HG03108 (cell line): ENCODE results near the gene DENND1B.
"Not testable (repeated sequence)": the region's sequence is repeated elsewhere in the genome, so short reads cannot be mapped to it uniquely, and the experiment has no call there.

ENCODE experiments used
- ATAC-seq: cut with Tn5 transposase; IDR thresholded peaks from one replicate; pipeline ENCODE4 v1.9.1; 2021; ENCODE audit warnings: moderate library complexity; ENCODE audit not compliant: unreplicated experiment

Gene DENND1B

DNA sequence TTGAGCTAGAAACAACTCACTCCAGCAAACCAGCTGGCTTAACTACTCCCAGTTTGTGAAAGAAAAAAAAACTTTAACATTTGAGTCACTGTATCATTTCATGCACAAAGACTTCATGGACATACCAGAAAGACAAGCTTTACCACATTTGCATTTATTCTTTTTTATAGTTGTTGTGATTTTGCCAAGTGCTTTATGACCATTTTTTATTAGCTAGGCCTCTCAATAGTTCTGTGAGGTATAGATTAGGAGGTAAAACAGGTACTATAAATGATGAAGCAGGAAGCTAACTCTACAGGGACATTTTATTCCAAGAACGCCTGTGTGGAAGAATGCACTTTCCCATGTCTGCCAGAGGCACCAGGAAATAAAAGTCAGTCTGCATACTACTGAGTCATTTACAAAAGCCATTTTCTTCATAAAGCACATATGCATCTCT is 8.2 kb upstream of the DENND1B start:
- no peak for ATAC-seq

DNA sequence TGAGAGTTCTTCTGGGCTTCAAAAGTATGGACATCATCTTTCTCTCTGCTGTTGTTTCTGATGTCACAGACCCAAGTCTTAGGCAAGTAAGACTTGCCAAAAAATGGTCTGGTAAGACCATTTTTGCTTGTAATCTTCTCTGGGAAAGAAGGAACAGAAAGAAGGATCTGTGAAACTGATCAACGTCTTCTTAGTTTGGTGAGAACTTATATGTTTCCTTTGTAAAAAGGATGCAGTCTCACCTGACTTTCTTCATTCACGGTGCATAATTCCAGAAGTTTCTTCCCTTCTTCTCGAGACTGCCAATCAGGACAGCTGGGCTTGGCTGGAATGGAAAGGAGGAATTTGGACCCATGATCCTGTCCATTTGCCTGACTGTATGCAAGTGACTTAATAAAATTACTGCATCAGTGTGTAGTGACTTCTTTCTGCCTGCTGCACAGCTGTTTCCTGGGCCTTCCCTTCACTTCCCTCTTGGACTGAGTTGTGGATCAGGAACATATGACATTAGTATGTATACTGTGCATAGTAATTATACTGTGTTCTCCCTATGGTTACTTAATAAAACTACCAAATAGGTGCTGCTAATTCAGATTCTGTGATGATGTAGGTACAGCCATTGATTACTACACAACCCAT is 7.6 kb upstream of the DENND1B start:
- ATAC-seq: no peak

DNA sequence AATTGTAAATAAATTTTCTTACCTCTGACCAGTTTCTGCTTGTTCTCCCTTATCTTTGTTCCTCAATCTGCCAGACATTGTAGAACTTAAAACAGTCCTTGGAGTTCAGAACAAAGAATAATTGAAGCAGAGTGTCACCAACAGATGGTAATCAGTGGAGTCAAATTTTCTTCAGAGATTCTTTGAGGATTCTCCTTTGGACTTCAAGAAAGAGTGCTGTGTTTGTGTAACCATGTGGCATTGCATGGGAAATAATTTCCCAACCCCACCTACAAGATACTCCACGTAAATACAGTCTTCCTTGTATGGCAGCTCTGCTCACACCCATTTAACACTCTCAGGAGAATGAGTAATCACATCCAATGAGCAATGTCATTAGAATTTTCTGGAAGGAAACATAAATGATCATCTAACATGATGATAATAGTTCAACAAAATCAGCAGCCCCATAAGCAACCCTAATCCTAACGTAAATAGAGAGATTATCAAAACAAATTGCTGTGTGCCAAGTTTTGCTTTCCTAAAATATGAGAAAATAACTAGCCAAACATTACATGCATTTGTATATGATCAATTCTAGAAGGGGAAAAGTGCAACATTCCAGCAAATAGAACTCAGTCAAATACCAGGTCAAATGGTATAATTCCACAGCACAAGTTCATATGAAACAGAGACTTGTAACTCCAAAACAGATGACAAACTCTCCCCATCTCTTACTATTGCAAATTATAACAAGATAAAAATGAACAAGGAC is 6.9 kb upstream of the DENND1B start:
- no peak for ATAC-seq

DNA sequence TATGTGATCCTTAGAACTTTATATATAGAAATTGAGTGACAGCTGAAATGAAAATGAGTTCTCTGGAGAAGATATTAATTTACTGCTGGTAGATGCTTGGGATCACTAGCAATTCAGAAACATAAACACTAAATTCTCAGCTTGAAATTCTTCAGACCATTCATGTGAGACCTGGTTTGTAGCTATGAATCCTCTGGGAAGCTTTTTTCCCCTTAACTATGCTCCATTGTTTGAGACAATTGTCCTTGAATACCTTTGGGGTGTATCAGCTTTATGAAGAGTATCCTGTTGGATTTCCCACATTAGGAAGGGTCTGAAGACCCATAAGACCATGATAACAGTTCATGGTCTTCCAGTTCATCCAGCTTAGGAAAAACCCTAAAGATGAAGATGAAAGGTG is 4.6 kb upstream of the DENND1B start:
- no peak for ATAC-seq

DNA sequence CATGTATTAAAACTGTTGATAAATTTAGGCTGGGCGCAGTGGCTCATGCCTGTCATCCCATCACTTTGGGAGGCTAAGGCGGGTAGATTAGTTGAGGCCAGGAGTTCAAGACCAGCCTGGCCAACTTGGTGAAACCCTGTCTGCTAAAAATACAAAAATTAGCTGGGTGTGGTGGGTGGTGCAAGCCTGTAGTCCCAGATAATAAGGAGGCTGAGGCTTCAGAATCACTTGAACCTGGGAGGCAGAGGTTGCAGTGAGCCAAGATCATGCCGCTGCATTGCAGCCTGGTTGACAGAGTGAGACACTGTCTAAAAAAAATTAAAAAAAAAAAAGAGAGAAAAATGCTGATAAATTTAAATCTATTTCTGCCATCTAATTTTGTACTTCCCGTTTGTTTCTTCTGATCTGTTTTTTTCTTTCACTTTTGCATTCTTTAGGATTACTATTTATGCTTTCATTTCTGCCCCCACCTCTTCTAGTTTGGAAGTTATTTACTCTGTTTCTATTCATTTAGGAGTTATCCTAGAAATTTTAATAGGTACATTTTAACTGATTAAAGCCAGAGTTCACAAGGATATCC is 3.2 kb upstream of the DENND1B start:
- ATAC-seq: no peak

DNA sequence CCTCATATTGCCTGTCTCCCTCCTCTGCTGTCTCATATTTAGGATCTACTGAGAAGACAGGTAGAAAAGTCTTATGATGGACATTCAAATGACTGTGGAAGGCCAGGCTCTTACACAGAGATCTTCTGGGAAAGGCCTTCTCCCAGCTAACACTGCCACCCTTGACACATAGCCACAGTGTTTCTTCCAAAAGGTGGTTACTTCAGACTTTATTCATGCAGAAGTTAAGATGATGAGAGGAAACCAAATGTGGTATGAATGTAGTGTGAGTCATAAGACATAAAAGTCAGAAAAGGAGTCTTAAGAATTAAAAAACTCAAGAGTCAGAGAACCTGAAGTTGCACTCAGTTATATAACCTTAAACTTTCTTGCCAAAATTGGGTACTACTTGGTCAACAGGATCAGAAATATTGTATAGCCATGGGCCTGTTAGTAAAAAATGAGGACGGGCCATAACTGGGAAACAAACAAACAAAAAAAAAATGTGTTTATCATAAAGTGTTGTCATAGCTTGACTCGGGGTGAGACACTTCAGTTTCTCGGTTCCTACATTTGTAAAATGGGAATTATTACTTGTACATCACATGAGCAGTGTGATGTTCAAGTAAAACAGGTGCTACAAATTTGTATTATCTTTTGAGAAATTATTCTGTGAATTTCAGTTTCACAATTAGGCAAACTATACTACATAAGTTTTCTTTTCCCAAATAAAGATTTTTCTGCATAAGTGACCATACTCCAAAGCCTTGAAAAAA is 1.2 kb upstream of the DENND1B start:
- peak; percentile 29 for ATAC-seq

DNA sequence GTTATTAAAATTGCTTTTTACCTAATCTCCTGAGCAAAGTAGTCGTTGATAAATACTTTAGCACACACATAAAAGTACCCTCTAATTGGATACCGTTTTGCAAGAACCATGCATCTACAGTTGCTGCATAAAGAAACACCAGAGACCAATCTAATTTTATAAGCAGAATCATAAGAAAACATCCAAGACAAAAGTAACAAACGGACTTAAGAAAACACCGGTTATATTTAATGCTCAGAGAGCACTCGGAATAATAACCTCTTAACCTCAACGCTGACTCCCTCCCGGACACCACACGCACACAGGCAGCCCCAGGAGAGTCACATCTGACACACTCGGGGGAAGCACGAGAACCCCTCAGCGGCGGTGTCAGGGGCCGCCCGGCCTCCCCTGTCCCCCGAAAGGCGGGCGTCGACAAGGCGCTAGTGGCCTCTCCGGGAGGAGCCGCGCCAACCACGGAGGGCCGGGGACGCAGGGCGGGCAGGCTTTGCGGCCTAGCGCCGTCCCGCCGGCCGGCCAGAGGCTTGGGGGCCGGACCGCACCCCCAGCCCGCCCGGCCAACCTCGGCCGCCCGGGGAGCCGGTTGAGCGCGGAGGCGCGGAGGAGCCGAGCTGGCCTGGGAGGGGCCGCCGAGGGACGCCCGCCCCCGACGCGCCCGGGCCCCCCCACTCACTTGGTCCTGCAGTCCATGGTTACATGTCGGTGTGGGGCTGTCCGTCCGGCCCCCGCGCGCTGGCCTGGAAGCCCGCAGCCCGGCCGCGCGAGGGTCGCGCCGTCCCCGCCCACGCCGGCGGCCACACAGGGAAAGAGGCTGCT is 606 bp downstream of the DENND1B start:
- peak; percentile 21 for ATAC-seq

DNA sequence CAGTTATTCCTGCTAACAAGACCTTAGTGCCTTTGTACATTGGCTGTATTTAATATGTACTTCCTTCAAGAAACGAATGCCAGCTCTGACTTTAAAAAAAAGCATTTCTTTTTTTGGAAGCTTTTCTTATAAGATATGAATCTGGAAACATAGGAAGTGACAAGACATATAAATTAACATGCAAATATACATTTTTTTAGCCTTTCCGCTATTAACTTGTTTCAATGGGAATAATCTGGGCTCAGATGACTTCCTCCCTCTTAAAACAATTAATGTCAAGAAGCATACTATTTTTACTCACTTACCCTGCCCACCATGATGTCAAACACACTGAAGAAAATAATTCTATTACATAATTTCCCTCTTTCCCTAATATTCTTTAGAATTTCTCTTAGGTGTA is 1.4 kb downstream of the DENND1B start:
- ATAC-seq: no peak

DNA sequence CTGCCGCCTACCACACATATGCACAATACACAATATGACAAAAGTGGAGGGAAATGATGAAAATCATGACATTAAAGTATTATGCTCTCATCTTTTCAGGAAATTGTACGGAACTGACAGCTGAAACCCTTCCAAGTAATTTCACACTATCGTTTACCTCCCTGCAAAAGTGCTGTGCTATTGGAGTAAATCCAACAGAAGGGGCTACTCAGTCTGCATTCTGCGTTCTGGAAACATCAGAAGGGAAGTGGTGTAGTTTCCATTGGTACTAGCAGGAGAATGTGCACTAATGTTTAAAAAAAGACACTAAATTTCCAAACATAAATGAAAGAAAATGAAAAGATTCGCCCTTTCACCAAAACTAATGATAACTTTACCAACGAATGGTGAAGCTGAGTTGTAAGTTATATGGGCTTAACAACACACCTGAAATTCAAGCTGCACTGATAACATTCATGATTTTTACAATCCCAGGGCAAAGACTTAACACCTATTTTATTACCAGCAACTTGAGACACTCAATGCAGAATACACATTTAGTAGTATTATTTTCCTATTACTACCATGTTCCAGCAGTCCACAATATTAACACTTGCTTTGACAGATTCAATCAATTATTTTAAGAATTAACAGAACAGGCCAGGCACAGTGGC is 3.2 kb downstream of the DENND1B start:
- no peak for ATAC-seq

DNA sequence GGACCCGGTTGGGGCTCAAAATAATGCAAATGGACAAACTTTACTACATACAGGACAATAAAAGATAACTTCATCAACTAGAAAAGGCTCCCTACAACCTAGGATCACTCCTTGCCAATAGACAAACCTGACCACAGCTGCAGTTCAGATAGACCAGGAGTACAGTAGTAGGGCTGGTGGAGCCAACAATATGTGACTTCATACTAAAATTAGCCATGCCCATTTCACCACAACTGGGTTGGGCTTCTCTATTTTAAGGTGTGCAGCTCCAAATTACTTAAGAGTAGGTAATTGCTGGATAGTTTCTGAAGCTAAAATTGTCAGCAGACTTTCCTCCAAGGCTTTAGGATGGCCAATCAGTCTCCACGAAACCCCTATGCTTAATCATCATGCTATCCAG is 3.9 kb downstream of the DENND1B start:
- ATAC-seq: no peak

DNA sequence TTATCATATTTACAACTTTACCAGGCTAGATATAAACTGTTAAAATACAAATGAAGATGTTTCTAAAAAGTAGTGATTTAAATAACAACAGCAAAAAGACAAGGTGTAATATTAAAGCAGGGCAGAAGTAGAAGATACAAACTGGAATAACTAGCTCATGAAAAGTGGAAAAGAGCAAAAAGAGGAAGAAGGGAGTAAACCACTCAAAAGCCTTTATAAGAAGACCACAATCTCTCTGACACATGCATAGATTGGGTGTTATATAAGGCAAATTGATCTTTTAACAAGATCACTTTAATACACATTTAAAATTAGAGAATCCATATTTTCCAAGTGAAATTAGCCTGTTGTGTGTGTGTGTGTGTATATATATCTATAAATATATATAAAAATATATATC is 5.0 kb downstream of the DENND1B start:
- ATAC-seq: no peak

DNA sequence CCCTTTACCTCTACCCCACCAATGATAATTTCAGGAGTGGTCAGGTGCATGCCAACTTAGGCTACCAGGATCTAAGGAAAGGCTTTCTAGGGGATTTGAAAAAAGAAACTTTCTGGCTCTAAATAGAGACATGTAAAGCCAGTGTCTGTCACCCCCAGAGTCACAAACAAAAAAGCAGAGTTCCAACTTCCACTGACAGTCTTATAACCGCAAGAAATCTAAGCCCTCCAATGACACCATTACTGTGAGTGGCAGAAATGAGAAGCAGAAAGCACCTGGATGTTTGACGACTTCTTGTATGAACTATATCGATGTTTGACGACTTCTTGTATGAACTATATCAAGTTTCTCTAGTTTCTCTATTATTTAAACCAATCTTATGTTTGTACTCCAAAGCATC is 6.0 kb downstream of the DENND1B start:
- no peak for ATAC-seq

DNA sequence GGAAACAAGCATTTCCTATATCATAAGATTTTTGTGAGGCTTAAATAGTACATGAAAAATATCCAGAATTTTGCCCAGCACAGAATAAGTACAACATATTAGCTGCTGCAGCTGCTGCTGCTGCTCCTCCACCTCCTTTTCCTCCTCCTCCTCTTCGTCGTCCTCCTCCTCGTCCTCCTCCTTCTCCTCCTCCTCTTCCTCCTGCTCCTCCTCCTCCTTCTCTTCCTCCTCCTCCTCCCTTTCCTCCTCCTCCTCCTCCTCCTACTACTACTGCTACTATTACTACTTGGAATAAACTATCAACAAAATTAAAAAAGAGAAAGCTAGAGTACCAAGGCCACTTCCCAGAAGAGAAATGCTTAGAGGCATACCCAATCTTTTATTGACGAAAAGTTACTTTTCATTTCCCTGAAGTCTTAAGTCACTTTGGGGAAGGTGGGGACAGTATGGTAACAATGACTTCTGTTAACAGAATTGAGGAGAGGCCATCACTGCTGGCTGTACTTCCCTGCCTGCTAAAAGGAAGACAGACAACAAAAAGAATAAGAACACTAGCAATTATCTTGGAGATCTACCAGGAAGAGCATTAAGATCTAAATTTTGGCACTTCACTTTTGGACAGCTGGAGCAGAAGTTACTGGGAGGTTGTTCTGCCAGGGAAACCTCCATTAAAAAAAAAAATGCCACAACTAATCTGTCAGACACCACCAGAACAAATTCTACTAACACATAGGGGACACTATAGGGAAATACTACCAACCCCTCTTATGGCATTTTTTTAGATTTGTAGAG is 7.1 kb downstream of the DENND1B start:
- no peak for ATAC-seq

DNA sequence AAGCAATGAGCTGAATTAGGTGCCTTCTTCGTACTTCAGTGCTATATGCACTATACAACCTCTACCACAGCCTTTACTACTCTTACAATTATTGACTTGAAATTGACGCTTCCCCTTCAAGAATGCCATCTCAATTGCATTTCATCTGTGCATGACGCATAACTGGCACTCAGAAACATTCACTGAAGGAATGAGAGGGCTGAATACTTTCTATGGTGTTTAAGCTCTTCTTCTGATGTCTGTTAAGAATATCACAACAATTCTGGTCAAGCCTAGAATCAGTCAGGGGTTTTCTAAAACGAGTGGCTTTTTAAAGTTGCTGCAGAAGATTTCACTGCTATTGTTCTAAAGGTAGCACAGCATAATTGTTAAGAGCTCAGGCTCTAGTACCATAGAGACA is 11.5 kb downstream of the DENND1B start:
- no peak for ATAC-seq

DNA sequence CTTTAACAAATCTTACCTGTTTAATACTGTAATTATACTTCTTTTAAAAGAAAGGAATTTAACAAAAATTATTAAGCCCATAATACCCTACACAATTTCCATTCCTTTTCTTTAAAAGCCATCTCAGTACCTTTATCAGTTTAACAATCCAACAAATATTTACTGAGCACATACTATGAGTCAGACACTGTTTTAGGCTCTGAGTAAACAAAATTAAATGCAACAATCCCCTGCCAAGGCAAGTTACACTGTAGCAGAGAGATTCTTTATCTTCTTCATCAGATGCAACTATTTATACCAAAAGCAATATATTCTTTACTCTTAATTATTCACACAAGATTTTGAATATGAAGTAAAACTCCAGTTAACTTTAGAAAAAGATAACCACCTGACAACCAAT is 12.0 kb downstream of the DENND1B start:
- ATAC-seq: no peak

DNA sequence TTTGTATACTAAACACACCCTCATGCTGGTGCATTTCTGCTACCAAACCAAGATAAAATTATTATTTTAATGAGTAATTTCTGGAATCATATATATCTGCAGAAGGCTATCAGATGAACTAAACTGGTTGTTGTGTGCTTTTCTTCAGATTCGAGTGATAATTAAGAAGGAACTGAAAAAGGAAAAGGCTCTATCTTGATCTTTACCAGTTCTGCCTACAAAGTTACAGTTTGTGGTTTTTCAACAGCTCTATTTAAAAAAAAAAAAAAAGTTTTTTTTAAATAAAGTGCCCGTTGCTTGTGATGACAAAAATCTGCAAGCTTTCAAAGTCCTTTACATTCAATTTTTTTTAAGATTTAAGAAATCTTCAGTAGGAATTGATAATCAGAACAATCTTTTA is 13.6 kb downstream of the DENND1B start:
- ATAC-seq: peak; percentile 71

DNA sequence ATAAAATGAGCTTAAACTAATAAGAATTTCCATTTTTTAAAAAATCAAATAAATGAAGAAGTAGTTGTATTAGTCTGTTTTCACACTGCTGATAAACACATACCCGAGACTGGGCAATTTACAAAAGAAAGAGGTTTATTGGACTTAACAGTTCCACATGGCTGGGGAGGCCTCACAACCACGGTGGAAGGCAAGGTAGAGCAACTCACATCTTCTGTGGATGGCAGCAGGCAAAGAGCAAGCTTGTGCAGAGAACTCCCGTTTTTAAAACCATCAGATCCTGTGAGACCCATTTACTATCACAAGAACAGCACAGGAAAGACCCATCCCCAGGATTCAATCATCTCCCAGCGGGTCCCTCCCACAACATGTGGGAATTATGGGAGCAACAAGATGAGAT is 19.7 kb downstream of the DENND1B start:
- ATAC-seq: not testable (repeated sequence)

DNA sequence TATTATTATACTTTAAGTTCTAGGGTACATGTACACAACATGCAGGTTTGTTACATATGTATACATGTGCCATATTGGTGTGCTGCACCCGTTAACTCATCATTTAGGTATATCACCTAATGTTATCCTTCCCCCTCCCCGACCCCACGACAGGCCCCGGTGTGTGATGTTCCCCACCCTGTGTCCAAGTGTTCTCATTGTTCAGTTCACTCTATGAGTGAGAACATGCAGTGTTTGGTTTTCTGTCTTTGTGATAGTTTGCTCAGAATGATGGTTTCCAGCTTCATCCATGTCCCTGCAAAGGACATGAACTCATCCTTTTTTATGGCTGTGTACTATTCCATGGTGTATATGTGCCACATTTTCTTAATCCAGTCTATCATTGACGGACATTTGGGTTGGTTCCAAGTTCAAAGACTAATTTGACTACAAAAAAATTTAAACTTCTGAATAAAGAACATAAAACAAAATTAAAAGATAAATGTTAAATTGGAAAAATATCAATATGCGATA is 22.6 kb downstream of the DENND1B start:
- ATAC-seq: not testable (repeated sequence)

DNA sequence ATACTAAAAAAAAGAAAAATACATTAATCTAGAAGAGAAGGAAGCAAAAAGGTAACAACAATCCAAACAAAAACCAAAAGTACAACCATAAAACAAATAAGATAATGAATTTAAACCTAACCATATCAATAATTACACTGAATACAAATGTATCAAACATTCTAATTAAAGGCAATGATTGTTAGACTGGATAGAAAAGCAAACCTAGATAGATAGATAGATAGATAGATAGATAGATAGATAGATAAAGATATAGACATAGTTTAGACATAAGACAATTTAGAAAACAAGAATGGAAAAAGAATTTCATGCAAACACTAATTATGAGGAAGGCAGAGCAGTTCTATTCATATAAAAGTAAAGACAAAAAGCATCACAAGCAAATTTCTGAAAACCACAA is 24.9 kb downstream of the DENND1B start:
- ATAC-seq: no peak
